Mesenchymal stem cell (in vitro differentiated cells and primary cell): Measurements from ENCODE around the gene TTC33. TPM values are rescaled to one million over a fixed set of nuclear protein-coding genes. Genes with fewer than 3 reads are reported as not detected.

ENCODE experiments used
- DNase-seq: peaks from one replicate; pipeline ENCODE4 v3.0.0-alpha.2; 2013
- H2AFZ ChIP-seq: one replicate; pipeline ENCODE4 v1.6.1; 2013; ENCODE audit warnings: low read depth, mild to moderate bottlenecking, control low read depth, inconsistent platforms, low read length, moderate library complexity
- H2AK5ac ChIP-seq: 2 replicates; pipeline ENCODE4 v1.6.1; 2013; ENCODE audit warnings: low read length, moderate library complexity, mild to moderate bottlenecking, inconsistent platforms; ENCODE audit not compliant: severe bottlenecking
- H2BK120ac ChIP-seq: one replicate; pipeline ENCODE4 v1.6.1; 2013; ENCODE audit warnings: low read depth, mild to moderate bottlenecking, inconsistent platforms, low read length, moderate library complexity
- H2BK12ac ChIP-seq, 2 experiments: one replicate each; pipeline ENCODE4 v1.6.1; 2013; ENCODE audit warnings: inconsistent platforms in 2 of 2, low read length in 2 of 2, mild to moderate bottlenecking in 2 of 2, moderate library complexity in 2 of 2, control low read depth in 1 of 2
- H2BK15ac ChIP-seq: one replicate; pipeline ENCODE4 v1.6.1; 2013; ENCODE audit warnings: mild to moderate bottlenecking, low read depth, inconsistent platforms; ENCODE audit not compliant: poor library complexity, severe bottlenecking
- H2BK5ac ChIP-seq: 2 replicates; pipeline ENCODE4 v1.6.1; 2013; ENCODE audit warnings: low read depth, mild to moderate bottlenecking, low read length, control low read depth, inconsistent platforms; ENCODE audit not compliant: poor library complexity, severe bottlenecking
- H3K14ac ChIP-seq, 2 experiments: one replicate each; pipeline ENCODE4 v1.6.1; 2013; ENCODE audit warnings: inconsistent platforms in 2 of 2, low read length in 2 of 2, control low read depth in 1 of 2, mild to moderate bottlenecking in 1 of 2, moderate library complexity in 1 of 2
- H3K18ac ChIP-seq, 2 experiments: one replicate each; pipeline ENCODE4 v1.6.1; 2013; ENCODE audit warnings: inconsistent platforms in 2 of 2, low read length in 2 of 2, control low read depth in 1 of 2, low read depth in 1 of 2, mild to moderate bottlenecking in 1 of 2
- H3K23ac ChIP-seq, 2 experiments: one replicate each; pipeline ENCODE4 v1.6.1; 2013; ENCODE audit warnings: inconsistent platforms in 2 of 2, low read length in 2 of 2, mild to moderate bottlenecking in 2 of 2, moderate library complexity in 2 of 2, control low read depth in 1 of 2
- H3K27ac ChIP-seq: 2 replicates; pipeline ENCODE4 v1.5.1; 2013; ENCODE audit warnings: mild to moderate bottlenecking, moderate library complexity, low read length, control low read depth, inconsistent platforms; ENCODE audit not compliant: poor library complexity, severe bottlenecking
- H3K27me3 ChIP-seq, 2 experiments: 2 replicates each; pipeline versions ENCODE4 v1.6.1 to v1.7.0; 2013; ENCODE audit warnings: low read length in 2 of 2, mild to moderate bottlenecking in 2 of 2, moderate library complexity in 2 of 2, control low read depth in 1 of 2, inconsistent platforms in 1 of 2; ENCODE audit not compliant: control insufficient read depth in 1 of 2, insufficient read depth in 1 of 2
- H3K36me3 ChIP-seq, 2 experiments: 2 replicates each; pipeline versions ENCODE4 v1.6.1 to v1.7.0; 2013; ENCODE audit warnings: low read length in 2 of 2, control low read depth in 1 of 2, inconsistent platforms in 1 of 2, low read depth in 1 of 2, mild to moderate bottlenecking in 1 of 2; ENCODE audit not compliant: insufficient read depth in 2 of 2, control insufficient read depth in 1 of 2
- H3K4ac ChIP-seq, 2 experiments: one replicate each; pipeline ENCODE4 v1.6.1; 2013; ENCODE audit warnings: inconsistent platforms in 2 of 2, low read length in 2 of 2, mild to moderate bottlenecking in 2 of 2, moderate library complexity in 2 of 2, control low read depth in 1 of 2, low read depth in 1 of 2
- H3K4me1 ChIP-seq: 2 replicates; pipeline ENCODE4 v1.6.1; 2013; ENCODE audit warnings: low read depth, low read length, control low read depth; ENCODE audit not compliant: control insufficient read depth, insufficient read depth
- H3K4me2 ChIP-seq: 2 replicates; pipeline ENCODE4 v1.6.1; 2013; ENCODE audit warnings: low read length, mild to moderate bottlenecking, inconsistent platforms; ENCODE audit not compliant: poor library complexity, severe bottlenecking
- H3K4me3 ChIP-seq, 2 experiments: 2 replicates each; pipeline versions ENCODE4 v1.5.1 to v1.7.0; 2013; ENCODE audit warnings: low read length in 2 of 2, mild to moderate bottlenecking in 2 of 2, control low read depth in 1 of 2, low read depth in 1 of 2; ENCODE audit not compliant: insufficient read depth in 1 of 2
- H3K79me1 ChIP-seq: replicated peaks from 2 replicates; pipeline ENCODE4 v1.6.1; 2013; ENCODE audit warnings: mild to moderate bottlenecking, control low read depth, low read length, inconsistent platforms; ENCODE audit not compliant: poor library complexity, severe bottlenecking
- H3K9ac ChIP-seq: 2 replicates; pipeline ENCODE4 v1.7.0; 2013; ENCODE audit warnings: mild to moderate bottlenecking, low read length, moderate library complexity
- H3K9me3 ChIP-seq: 2 replicates; pipeline ENCODE4 v1.7.0; 2013; ENCODE audit warnings: mild to moderate bottlenecking, low read length; ENCODE audit not compliant: control insufficient read depth
- H4K8ac ChIP-seq: one replicate; pipeline ENCODE4 v1.6.1; 2013; ENCODE audit warnings: inconsistent platforms, mild to moderate bottlenecking, low read length, moderate library complexity
- H4K91ac ChIP-seq: one replicate; pipeline ENCODE4 v1.6.1; 2013; ENCODE audit warnings: mild to moderate bottlenecking, low read length, inconsistent platforms
- WGBS: methylation state at CpG from one replicate; pipeline ENCODE4 v1.1.7; 2013; ENCODE audit warnings: mixed read lengths; 5-methylcytosine and 5-hydroxymethylcytosine counted together
- polyA plus RNA-seq, 2 experiments: library from polyadenylated mRNA; stranded (reverse); fragments of 200-250 nt; gene quantifications; one replicate each; pipeline ENCODE4 v1.2.3, GENCODE V29; 2013

The TTC33 gene, protein sequence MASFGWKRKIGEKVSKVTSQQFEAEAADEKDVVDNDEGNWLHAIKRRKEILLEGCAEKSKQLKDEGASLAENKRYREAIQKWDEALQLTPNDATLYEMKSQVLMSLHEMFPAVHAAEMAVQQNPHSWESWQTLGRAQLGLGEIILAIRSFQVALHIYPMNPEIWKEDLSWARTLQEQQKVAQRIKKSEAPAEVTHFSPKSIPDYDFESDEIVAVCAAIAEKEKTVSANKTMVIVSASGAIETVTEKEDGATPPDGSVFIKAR
- 6.4 TPM for polyA plus RNA-seq (2013, experiment 1 of 2)
- polyA plus RNA-seq (2013, experiment 2 of 2): 6.5 TPM

DNA sequence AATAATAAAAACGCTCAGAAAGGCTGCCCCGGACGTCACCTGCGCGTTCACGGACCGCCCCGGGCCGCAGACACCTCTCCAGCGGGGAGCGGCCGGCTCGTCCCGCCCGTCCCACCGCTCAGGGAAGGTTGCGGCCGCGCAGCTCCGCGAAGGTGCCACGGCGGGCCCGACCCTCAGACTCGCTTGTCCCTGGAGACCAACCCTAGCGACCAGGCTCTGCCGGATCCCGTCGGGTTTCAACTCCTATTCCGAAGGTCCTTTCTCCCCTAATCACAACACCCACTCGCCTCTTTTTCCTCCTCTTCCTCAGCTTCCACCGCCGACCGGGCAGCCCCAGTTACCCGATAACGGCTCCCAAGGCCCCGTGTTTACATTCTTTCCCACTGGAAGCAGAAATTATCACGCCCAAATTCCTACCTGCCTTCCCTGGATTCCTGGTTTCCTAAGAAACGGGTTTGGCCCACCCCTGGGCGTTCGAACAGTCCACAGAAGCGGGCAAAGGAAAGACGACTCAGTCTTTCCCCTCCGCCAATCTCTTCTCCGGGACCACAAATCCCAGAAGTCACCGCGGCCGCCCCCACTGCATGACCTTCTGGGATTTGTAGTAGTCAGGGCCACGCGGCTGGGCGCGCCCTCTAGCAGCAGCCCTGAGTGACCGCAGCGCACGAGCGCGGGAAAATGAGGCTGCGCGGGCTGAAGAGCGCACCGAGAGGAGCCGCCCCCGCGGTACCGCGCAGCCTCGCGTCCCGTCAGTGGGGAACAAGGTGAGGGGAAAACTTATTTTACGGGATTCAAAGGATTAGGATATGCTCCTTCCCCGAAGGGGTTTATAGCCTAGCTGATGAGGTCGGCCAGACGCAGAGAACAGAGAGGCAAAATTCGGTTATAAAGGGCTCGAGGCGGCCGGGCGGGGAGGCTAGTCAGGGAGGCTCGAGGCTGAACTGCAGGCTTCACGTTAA is at the start of gene TTC33:
Gene TTC33, minus strand, starts transcription at position 555 of the 959 bp plus-strand sequence. CDS start 8,943 bp downstream, outside the sequence.
- Histone ChIP-seq H3K23ac (no peak within 1 kb of the TSS), H3K27ac (peak within 1 kb of the TSS; percentile 81), H3K4me2 (peak within 1 kb of the TSS; percentile 86), H3K9me3 (no peaks in the 10 kb centered on the region), H3K4me3 (peak within 1 kb of the TSS; percentile 92 to 97), H2AK5ac (no peak within 1 kb of the TSS), H3K4ac (peak within 1 kb of the TSS; percentile 65 to 71), H3K4me1 (no peaks in the 10 kb centered on the region), H3K9ac (peak within 1 kb of the TSS; percentile 99), H2BK120ac (peak within 1 kb of the TSS; percentile 68), H3K36me3 (peaks cover 7 to 31% of the 10 kb centered on the region in 2 experiments), H2BK5ac (peak within 1 kb of the TSS; percentile 35), H3K18ac (peak within 1 kb of the TSS; percentile 71 to 89), H4K8ac (peak within 1 kb of the TSS; percentile 93), H3K14ac (peak within 1 kb of the TSS in 1 of 2 experiments; percentile 26), H4K91ac (no peak within 1 kb of the TSS), H3K79me1 (peaks cover 4% of the 10 kb centered on the region), H2BK15ac (no peak within 1 kb of the TSS), H2AFZ (peak within 1 kb of the TSS; percentile 66), H3K27me3 (no peaks in the 10 kb centered on the region), H2BK12ac (peak within 1 kb of the TSS; percentile 37 to 84)
- 10% methylated on average over 79 of the region's 80 CpGs for WGBS
- peak; percentile 96 for DNase-seq

DNA sequence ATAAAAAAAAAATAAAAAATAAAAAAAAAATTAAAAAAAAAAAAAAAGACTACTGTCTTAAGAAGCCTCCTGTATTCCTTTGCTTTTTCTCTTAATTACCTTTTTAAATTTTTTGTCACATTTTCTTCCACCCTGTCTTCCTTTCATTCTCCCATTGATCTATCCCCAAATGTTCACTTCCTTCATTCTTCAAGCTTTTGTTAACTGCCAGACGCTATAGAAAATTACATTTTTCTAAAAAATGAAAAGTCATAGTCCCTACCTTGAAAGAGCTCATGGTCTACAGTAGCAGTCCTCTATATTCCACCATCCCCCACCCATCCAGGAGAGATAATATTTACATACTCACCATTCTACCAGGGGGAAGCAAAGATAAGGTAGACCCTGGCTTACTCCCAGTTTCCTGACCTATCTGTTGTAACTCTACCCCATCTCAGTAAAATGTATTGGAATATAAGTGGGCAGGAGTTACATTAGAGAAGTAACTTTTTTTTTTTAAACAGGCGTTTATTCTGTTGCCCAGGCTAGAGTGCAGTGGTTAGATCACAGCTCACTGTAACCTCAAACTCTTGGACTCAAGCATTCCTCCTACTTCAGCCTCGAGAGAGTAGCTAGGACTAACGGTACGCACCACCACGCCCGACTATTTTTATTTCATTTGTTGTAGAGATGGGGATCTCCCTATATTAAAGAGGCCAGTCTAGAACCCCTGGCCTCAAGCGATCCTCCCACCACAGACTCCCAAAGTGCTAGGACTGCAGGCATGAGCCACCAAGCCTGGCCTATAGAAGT is 46.2 kb upstream of the TTC33 start:
- no peak overlapping the region for H3K23ac ChIP-seq
- H2AK5ac ChIP-seq: no peak overlapping the region
- H3K36me3 ChIP-seq: no peaks in the 10 kb centered on the region
- WGBS: 92% methylated on average over 3 of the region's 8 CpGs
- no peak overlapping the region for H2BK12ac ChIP-seq
- no peak overlapping the region for H3K4ac ChIP-seq
- H2AFZ ChIP-seq: no peak overlapping the region
- H2BK120ac ChIP-seq: no peak overlapping the region
- H3K27ac ChIP-seq: no peak overlapping the region
- no peaks in the 10 kb centered on the region for H3K79me1 ChIP-seq
- H3K4me2 ChIP-seq: no peak overlapping the region
- H3K27me3 ChIP-seq: no peaks in the 10 kb centered on the region
- no peak overlapping the region for H3K14ac ChIP-seq
- no peak overlapping the region for H3K4me3 ChIP-seq
- H3K18ac ChIP-seq: peak overlapping the region in 1 of 2 experiments; percentile 52
- H3K9me3 ChIP-seq: no peaks in the 10 kb centered on the region
- DNase-seq: no peak
- H2BK5ac ChIP-seq: no peak overlapping the region
- H2BK15ac ChIP-seq: no peak overlapping the region
- no peak overlapping the region for H3K9ac ChIP-seq
- H4K91ac ChIP-seq: no peak overlapping the region
- no peak overlapping the region for H4K8ac ChIP-seq
- H3K4me1 ChIP-seq: no peaks in the 10 kb centered on the region

DNA sequence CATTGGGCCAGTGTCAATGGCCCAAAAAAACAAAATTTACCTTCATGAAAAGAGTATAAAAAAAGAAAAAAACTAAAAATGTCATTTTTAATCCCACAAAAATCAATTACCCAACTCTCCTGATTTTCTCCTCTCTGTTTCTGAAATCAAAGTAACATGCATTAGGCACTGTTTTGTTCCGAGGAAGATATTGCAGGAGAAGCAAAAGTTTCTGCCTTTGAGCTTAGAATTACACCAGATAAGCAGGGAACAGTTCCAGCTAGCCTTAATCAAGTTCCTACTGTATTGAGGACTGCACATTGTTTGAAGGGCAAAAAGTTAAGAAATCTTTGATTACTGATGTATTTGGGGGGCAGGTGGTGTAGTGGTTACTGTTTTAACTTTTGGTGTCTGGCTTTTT is 43.5 kb upstream of the TTC33 start:
- Histone ChIP-seq H3K27me3 (no peaks in the 10 kb centered on the region), H3K9ac (peak overlapping the region; percentile 98), H3K4me2 (no peak overlapping the region), H2BK5ac (no peak overlapping the region), H4K8ac (no peak overlapping the region), H3K18ac (no peak overlapping the region), H3K14ac (no peak overlapping the region), H3K4ac (no peak overlapping the region), H3K4me1 (no peaks in the 10 kb centered on the region), H3K4me3 (peak overlapping the region in 1 of 2 experiments; percentile 98), H3K23ac (no peak overlapping the region), H2AFZ (no peak overlapping the region), H3K27ac (no peak overlapping the region), H2BK12ac (no peak overlapping the region), H2AK5ac (no peak overlapping the region), H3K36me3 (peaks cover 0 to 7% of the 10 kb centered on the region in 2 experiments), H3K9me3 (no peaks in the 10 kb centered on the region), H2BK15ac (no peak overlapping the region), H2BK120ac (no peak overlapping the region), H3K79me1 (no peaks in the 10 kb centered on the region), H4K91ac (no peak overlapping the region)
- WGBS: 40% methylated on average over 1 of the region's 1 CpG
- DNase-seq: no peak
